ENCODE measurements around the gene GATAD2B.
"Not testable (repeated sequence)": the region's sequence is repeated elsewhere in the genome, so short reads cannot be mapped to it uniquely, and the experiment has no call there.

GATAD2B gene

GRCh38 chr1:153833968-153834367 is 88.8 kb downstream of the GATAD2B start:
- DNase-seq (ENCODE audit: low read depth in 2 of 2) = not testable (repeated sequence)

GRCh38 chr1:153833171-153833570 is 89.6 kb downstream of the GATAD2B start:
- DNase-seq (ENCODE audit: low read depth in 2 of 2) = no peak

GRCh38 chr1:153832293-153832692 is 90.5 kb downstream of the GATAD2B start:
- DNase-seq (ENCODE audit: low read depth in 2 of 2) = no peak

- no peak for DNase-seq (ENCODE audit: low read depth in 2 of 2)
Observed at GRCh38 chr1:153831026-153831425, 91.7 kb downstream of the GATAD2B start.

DNA sequence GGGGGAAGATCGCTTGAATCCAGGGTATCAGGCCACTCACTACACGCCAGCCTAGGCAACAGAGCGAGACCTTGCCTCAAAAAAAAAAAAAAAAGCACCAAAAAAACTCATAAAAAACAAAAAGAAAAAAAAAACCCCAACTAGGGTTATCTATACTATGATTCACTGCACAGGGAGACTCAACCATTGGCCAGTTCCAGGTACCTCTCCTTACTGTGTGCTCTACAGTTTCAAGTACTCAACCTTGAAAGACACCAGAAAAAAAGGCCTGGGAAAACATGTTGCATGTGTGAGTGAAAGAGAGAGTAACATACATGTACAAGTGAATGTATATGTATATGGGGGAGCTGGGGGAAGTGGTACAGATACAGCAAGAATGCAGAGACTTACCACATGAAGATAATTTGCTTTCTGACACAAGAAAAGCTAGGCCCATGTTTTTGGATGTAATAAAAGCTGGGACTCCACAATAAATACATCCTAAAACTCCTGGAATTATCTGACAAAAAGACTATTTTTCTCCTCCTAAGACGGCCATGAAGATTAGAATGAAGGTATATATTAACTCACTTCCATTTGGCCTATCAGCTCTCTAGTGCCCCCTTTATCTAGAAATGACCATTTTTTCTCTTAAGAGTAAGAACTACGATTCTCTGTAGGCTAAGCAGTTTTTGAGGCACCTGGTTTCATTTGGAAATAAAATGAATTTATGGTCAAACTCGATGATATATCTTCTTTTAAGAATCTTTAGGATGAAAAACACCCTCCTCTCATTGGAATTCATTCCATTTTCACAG is 95.4 kb downstream of the GATAD2B start:
- DNase-seq (ENCODE audit: low read depth in 2 of 2) = no peak

DNA sequence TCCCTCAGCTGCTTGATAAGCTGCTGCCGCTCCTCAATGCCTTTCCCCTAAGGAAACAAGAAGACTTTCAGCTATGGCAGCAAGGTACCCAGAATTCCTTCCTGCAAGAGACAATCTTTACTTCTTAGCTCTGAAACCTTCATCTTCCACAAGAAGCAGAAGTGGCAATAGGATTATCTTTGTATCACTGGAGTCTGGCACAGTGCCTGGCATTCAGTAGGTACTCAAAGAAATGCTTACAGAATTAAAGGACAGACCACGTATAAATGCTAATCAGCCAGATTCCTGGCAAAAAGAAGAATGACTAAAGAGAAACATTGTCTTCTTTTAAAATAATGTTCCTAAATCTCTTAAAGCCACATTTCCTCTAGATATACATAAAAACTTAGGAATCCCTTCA is 103.9 kb downstream of the GATAD2B start:
- DNase-seq (ENCODE audit: low read depth in 2 of 2) = no peak

DNA sequence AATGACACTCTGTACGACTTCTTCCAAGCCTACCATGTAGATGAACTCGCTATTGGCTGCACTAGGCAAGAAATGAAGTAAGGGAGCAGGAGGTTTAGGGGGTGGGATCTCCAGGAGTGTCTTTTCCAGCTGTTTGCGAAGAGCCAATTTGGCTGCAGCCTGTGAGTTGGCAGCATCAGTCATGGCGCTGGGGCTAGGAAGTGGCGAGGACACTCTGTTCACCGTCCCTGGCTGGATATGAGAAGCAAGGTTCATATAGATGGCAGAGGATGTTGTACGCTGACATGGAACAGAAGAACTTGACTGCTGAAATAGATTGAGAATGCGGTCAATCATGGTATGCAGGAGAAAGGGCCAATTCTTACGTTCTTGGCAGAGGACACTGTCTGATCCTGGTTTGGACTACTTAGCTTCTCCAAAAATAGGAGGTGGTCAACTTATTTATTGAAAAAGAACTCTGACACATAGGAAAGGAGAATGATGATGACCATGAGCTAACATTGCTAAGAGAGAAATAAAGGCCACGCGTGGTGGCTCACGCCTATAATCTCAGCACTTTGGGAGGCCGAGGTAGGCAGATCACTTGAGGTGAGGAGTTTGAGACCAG is 106.4 kb downstream of the GATAD2B start:
- no peak for DNase-seq (ENCODE audit: low read depth in 2 of 2)

DNA sequence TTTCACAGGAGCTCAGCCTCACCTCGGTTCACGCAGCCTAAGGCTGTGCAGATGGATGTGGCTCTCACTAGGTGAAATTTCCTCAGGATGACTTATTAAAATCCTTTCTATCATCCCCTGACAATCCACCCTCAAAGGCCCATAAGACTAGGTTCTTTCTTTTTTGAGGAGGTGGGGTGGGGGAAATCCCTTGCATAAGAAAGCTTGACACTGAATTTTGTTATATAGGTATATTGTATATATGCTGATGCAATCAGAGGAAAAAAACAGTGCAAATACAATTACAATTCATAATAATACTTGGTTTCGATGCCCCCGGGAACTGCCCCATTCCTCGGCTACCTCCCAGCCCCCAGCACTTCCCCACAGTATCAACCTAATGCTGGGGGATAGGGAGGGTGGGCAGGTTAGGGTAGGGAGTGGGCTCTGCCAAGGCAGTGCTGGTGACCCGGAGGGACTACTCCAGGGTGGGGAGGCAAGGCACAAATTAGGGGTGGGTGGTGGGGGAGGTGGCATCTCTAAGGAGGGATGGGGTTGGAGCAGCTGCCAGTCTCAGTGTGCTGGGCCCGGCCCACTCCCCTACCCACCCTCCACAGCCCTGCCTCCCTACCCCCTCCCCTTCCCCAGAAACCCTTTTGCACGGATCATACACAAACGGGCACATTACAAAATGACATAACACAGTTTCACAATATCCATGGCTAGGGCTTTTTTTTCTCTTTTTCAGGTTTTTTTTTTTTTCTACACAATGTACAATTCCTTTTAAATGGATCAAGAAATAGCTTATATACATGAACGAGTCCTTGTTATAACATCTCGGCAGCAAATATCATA is 116.7 kb downstream of the GATAD2B start:
- DNase-seq (ENCODE audit: low read depth in 2 of 2) = no peak

GRCh38 chr1:153805042-153805745 is 117.6 kb downstream of the GATAD2B start:
- peak; percentile 35 to 51 for DNase-seq (ENCODE audit: low read depth in 2 of 2)

GRCh38 chr1:153804112-153804511 is 118.7 kb downstream of the GATAD2B start:
- no peak for DNase-seq (ENCODE audit: low read depth in 2 of 2)

GRCh38 chr1:153803470-153804056 is 119.2 kb downstream of the GATAD2B start:
- DNase-seq (ENCODE audit: low read depth in 2 of 2) = no peak

DNA sequence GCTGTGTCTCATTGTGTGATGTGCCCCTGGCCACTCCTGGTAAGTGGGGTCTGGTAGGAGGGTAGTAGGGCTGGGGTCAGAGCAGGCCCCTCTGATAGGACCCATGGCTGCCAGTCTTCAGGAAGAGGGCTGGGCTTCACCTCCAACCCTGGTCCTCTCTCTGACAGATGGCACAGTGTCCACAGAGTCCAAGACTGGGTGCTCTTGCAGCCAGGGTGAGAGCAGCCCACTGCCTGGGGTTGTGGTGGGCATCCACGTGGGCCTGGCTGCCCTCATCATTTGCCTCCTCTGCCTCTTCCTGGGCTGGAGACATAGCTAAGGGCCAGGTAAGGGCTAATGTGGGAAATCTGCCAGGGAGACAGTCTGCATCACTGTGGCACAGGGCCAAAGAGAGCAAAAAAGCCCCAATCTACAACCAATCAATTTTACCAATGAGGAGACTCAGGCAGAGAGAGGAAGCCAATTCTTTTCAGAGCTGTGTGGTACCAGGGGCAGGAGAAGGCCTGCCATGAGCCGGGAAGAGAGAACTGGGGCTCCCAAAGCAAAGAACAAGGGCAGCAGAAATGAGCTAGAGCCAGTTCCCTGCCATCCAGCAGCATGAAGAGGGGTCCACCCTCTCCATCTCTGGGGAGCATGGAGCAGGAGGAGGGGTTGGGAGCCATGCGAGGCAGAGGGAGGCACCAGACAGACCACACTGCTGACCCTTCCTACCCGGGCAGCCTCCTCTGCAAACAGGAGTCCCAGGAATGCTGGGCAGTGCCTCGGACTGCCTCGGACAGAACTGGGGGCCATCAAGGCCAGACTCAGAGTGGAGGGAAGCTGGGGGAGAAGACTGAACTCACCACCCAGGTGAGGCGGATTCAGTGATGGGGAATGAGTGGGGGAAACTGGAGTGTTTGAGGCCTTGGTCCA is 120.7 kb downstream of the GATAD2B start:
- DNase-seq (ENCODE audit: low read depth in 2 of 2) = no peak

DNA sequence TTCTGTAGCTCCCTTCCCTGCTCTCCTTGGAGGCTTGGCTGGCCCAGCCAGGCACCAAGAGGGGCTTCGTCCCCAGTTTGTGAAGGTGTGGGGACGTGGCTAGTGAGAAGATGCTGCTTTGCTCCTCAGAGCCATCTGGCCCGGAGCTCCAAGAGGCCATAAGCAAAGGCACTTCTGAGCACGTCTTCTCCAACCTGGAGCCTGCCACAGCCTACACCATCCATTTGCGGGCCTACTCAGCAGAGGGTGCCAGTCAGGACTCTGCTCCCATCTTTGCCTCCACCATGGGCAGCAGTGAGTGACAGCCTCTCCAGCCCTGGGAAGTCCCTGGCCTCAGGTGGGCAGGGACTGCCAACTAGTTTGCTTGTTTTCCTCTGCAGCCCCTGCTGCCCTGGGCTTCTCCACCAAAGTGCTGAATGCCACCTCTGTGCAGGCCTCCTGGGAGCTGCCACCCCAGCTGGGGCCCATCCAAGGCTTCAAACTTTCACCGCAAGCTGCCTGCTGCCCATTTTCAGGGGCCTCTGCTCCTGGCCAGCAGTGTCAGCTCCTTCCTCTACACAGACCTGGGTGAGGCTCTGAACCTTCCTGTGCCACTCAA is 121.6 kb downstream of the GATAD2B start:
- no peak for DNase-seq (ENCODE audit: low read depth in 2 of 2)

DNA sequence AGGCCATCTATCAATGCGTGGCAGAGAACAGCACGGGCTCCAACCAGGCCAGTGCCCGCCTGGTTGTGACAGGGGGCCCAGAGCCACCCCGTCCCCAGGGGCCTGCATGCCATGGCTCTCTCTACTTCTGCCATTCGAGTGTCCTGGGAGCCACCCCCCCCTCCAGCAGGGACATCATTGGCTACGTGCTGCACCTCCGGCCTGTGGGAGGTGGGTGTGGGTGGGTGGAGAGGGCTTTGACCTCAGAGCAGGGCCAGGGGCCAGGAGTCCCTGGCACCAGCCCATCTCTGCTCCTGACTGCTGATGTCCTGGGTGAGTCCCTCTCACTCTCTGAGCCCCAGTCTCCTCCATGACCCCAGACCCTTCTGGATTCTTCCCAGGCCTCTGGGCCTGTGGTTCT is 122.3 kb downstream of the GATAD2B start:
- DNase-seq (ENCODE audit: low read depth in 2 of 2) = no peak

DNA sequence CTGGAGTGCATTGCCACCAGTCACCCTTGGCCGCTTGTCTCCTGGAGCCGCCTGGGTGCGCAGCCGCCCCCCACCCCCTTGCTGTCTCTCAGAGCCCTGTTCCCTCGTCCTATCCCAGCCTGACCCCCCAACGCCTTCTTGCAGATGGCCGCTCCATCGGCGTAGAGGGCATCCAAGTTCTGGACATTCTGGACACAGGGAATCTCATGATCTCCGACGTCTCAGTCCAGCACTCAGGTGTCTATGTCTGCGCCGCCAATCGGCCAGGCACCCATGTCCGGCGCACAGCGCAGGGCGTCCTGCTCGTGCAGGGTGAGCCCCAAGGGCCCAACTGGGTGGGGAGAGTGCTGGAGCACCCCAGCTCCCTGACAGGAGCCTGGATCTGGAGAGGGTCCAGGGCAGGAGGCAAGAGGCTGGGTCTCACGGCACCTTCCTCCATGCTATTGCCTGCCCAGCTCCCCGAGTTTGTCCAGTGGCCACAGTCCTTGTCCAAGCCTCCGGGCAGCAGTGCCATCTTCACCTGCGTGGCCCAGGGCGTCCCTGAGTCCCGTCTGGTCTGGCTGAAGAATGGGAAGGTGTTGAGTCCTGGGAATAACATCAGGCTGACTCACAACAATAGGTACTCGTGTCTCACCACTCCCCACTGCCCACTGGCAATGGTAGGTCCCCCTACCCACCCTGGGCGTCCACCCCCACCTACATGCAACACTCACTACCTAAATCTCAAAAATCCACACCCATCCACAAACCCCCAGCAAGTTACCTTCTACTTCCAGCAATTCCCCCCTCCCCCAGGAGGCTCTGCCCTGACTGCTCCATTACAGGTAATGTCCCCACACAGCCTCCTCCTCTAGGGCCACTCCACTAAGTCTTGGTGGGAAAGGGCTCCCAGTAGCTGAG is 123.0 kb downstream of the GATAD2B start:
- no peak for DNase-seq (ENCODE audit: low read depth in 2 of 2)

DNA sequence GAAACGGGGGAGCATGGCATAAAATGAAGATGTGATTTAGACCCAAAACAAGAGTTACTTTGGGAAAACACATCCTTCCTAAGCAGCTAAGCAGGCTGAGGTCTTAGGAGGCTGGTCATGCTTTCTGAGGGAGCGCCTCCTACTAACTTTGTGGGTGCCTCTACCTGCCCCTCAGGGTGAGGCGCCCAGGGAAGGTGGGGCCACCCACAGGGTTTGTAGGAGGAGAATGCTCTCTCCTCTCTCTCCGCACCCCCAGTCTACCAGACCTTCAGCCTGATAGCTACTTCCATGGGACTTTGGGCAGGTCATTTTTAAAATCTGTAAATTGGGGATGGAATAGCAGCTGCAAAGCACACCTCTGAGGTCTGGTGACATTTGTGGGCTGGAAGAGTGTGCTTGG is 123.8 kb downstream of the GATAD2B start:
- DNase-seq (ENCODE audit: low read depth in 2 of 2) = no peak

DNA sequence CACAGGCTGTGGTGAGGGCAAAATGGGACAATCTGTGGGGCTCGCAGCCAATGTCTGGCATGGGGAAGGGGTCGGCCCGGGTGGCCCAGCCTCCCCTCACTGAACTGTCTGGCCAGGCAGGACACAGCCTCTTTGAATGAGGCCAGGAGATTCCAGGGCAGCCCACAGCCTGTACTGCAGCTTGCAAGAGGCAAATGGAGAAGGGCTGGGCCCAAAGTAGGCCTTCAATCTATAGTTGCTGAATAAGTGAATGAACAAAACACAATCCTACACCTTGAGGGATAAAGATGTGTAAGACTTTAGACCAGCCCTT is 124.3 kb downstream of the GATAD2B start:
- DNase-seq (ENCODE audit: low read depth in 2 of 2) = no peak

DNA sequence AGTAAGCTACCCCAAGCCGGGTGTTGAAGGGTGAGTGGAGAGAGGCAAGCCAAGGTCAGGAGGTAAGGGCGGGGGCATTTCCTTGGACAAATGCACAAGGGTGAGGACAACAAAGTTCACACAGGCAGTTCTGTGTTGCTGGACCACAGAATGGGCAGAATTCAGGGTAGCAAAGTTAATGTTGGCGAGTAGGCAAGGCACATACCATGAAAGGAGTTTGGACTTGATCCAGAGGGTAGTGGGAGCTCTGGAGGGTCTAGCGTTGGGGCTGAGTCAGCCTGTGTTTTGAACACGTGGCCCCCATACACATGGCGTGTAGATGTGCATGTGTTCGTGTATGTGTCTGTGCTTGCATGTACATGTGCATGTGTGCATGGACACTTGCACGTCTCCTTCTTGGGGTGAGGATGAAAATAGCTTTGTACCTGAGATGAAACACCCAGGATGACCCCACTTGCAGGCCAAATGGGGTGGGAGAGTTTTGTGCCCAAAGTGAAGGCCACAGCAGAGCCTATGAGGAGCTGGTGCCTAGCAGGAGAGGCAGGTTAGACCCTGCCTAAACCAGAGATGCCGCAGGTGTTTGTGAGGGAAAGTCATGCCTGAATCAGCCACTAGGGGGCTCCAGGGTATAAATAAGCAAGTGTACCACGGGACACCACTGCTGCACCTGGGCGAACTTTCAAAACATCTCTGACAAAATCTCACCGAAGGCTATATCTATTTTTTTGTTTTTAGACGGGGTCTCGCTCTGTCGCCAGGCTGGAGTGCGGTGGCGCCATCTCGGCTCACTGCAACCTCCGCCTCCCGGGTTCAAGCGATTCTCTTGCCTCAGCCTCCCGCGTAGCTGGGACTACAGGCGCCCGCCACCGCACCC is 125.7 kb downstream of the GATAD2B start:
- peak; percentile 59 to 85 for DNase-seq (ENCODE audit: low read depth in 2 of 2)

Data from stimulated activated CD4-positive, alpha-beta T cell treated with anti-CD3 and anti-CD28 coated beads, Interleukin-12 subunit alpha, Interleukin-12 subunit beta, amount 100 ng/mL, for 24 hours (primary cell).